GM03348 (cell line): ENCODE measurements around the gene LYG2.
"Not testable (repeated sequence)": the region's sequence is repeated elsewhere in the genome, so short reads cannot be mapped to it uniquely, and the experiment has no call there.

ENCODE experiments used
- DNase-seq: peaks from one replicate; pipeline ENCODE4 v3.0.0; 2012; ENCODE audit warnings: low spot score

Gene LYG2, protein sequence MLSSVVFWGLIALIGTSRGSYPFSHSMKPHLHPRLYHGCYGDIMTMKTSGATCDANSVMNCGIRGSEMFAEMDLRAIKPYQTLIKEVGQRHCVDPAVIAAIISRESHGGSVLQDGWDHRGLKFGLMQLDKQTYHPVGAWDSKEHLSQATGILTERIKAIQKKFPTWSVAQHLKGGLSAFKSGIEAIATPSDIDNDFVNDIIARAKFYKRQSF

DNA sequence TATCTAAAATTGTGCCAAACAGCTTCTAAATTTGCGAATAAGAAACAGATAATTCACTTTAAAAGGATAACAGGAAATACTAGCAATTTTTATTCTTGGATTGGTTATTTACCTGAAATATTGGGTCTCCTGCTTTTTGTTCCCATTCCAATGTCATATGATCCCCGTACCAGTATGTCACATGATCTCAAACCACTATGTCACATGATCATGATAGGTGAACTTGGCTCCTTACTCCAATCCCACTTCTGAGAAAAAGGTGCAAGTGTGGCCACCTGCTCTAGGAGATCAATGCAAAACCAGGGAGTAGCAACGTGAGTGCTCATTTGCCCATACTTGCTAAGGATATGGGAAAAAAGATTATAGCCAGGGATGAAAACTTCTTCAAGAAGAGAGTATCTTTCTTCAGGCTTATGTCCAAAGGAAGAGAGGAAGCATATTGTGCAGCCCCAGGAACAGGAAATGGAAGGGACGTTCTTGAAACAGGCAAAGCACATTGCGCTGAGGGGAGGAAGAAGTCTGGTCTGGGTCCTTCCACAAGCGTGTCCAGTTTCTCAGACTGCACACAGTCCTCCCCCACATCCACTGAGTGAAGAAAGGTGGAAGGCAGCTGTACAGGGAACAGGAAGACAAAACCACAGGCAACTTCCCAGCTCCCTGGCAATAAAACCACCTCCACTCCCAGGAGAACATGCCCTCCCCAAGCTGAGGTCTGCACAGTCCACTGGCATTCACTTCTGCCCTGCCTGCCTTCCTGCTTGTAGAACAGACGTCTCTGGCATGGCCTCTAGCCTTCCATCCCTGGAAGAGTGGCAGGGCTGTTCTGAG is at the start of gene LYG2:
Gene LYG2 (minus strand): TSS at position 176 of the 828 bp plus-strand sequence. CDS start 1,406 bp downstream, outside the sequence.
- DNase-seq: no peak

DNA sequence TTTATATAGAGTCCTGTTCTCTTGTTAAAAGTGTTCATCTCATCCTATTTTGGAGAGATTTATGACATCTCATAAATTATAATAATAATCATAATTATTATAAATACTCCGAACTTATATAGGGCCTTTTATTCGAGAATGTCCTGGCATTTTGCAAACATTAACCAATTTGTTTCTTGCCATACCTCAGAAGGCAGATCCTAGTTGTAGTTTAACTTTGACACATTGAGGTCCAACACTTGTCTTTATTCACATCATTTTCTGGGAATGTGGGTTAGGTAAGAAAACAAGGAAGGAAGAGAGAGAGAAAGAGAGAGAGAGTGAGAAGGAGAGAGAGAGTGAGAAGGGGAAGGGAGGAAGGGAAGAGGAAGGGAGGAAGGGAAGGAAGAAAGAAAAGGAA is 45.6 kb upstream of the LYG2 start, which contains the start of gene LYG1:
Gene LYG1 (minus strand): TSS at position 101 of the 400 bp plus-strand sequence. CDS start 5,527 bp downstream, outside the sequence.
- DNase-seq: not testable (repeated sequence)

DNA sequence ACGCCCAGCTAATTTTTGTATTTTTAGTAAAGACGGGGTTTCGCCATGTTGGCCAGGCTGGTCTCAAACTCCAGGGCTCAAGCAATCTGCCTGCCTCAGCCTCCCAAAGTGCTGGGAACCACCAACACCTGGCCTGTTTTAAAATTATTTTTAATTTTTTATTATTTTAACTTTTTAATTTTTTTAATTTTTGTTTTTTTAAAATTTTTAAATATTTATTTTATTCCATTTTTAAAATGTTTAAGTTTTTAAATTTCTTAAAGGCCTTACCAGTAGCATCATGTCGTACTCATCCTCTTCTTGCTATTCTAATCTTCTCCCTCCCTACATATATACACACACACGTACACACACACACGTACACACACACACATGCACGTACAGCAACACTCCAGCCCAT is 44.1 kb upstream of the LYG2 start:
- no peak for DNase-seq

DNA sequence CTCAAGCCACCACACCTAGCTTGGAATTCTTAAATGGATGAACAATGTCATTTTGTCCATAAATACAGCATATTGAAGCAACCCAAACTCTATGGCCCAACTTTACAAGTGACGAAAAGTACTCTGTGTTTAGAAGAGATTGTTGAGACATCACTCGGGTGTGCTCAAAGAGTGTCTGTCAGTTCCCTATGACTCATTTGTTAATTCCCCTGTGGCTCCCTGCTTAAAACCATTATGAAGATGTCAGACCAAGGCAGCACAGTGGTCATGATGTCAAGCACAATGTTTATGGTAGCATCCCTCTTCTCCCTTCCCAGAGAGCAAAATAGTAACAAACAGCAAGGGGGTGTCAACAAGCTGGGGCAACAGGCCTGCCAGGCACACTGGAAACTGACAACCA is 42.5 kb upstream of the LYG2 start:
- DNase-seq: no peak

DNA sequence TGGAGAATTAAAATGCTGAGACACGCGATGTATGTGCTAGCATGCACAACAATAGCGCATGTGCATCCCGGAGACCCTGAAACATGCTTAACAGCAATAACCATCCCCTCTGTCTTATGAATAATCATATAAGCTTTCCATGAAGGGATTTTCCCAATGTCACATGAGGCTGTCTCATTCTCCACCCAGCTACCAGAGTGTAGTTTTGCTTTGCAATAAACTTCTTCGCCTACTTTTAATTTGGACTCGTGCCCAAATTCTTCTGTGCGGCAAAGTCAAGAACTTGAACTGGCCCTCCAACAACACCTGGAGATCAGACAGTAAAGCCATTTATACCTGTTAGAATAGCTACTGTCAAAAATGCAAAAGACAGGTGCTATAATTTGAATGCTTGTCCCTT is 30.1 kb upstream of the LYG2 start:
- DNase-seq: no peak

DNA sequence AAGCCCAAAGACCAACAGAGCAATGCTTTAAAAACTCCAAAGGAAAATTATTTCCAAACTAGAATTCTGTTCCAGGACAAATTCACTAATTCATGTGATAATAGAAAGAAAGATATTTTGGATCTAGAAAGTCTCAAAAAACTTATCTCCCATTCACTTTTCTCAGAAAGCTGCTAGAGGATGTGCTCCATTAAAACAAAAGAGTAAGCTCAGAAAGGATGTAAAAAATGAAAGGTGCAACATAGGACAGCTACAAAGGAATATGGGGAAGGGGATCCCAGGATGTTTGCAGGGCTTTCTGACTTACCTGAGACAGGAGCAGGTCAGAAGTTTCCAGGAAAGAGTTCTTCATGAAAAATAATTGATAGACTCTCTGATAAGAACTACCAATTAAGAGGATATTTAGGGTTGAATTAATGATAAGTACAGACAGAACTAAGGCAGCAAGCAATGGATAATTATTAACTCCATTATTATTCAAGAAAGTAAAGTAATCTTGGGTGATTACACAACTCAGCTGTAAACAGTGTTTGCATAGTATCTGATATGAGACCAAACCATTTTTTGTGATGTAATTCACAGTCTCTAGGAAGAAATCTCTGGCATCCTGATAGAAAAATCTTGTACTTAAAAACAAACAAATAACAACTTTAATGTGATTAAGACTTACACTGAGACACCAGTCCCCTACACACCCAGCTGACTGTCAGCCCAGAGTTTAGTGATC is 24.7 kb upstream of the LYG2 start:
- no peak for DNase-seq

DNA sequence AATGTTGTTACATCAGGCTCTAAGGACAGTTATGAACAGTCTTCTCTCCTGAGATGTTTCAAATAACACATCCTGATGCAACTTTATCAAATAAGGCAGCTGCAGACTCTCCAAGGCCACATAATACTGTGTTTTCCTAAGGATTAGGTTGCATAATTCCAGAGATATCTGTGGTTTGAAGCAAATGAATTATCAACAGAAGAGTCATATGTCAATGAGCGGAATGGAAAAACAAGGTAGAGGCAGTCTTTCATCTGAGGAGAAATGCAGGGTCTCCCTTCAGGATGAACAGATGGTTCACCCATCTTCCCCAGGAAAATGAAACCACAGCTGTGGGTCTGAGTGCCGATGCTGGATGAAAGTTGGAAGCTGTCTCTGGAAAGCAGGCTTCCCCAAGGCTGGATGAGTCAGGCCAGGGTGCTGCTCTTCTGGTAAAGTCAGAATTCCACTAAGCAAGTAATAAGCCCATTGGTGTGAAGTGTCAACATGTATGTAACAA is 23.4 kb upstream of the LYG2 start:
- peak; percentile 85 for DNase-seq

DNA sequence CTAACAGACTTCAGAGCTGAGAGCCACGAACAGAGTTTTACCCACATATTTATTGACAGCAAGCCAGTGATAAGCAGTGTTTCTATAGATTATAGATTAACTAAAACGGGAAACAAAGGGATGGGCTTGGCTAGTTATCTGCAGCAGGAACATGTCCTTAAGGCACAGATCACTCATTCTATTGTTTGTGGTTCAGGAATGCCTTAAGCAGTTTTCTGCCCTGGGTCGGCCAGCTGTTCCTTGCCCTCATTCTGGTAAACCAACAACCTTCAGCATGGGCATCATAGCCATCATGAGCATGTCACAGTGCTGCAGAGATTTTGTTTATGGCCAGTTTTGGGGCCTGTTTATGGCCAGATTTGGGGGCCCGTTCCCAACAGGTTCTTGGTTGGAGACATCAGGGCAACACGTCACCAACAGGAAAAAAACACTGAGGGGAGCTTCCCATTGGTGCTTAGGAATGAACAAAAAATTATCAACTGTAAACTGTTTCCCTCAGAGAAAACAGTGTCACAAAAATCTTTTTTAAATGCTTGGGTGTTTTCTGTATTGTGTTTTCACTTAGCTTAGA is 22.8 kb upstream of the LYG2 start:
- DNase-seq: not testable (repeated sequence)

DNA sequence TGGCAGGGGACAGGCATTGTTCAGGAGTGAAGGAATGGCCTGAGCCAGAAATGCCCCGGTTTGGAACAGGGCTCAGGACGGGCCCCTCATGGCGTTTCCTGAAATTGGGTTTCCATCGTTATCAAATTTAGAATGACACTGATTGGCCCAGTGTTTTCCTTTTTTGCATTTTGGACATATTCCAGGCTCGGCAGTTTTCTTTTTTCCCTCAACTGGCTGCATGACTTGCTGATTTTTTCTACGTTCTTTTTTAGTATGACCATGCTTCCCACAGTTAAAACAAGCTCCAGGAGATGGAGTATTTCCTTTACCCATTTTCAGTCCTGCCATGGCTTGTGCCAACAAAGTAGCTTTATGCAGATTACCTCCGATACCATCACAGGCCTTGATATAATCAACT is 20.4 kb upstream of the LYG2 start:
- no peak for DNase-seq

DNA sequence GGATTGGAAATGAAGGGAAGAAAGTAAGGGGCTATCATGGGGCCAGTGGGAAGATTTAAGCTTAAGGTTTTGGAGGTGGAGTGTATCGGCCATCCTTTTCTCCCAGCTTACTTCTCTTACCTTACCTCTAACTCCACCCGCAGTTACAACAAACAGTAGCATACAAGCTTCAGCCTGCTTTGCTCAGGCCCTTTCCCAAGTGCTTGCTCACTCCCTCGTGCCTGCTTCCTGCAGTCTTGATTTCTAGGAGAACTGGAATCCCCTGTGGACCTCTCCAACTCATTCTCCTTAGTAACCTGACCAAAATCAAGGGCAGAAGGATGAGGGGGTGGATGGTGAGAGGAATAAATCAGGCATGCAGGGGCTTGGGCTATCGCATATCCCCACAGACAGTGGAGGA is 5.8 kb upstream of the LYG2 start:
- no peak for DNase-seq

DNA sequence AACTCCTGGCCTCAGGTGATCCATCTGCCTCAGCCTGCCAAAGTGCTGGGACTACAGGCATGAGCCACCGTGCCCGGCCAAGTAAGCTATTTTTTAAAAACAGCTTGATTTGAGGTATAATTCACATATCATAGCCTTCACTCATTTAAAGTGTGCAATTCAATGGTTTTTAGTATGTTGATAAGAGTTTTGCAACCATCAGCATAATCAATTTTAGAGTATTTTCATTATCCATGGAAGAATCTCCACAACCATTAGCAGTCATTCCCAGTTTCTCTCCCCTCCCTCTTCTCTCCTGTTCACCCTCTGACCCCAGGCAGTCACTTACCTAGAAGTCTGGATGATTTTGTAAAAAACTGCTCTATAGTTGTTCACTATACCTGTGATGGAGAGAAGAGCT is 4.7 kb upstream of the LYG2 start:
- no peak for DNase-seq

DNA sequence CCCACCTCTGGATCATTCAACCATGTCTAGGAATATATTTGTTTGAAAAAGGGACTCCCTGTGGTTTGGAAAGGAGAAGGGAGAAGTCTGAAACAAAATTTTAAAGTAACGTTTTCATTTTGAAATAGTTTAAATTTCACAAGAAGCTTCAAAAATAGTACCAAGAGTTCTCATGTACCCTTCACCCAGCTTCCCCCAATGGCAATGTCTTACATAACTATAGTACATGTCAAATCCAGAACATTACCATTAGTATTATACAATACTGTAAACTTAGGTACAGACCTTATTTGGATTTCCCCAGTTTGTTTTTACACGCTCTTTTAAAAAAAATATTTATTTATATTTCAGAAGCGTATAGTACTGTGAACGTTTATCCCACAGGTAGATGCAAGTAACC is 4.0 kb upstream of the LYG2 start:
- DNase-seq: no peak

DNA sequence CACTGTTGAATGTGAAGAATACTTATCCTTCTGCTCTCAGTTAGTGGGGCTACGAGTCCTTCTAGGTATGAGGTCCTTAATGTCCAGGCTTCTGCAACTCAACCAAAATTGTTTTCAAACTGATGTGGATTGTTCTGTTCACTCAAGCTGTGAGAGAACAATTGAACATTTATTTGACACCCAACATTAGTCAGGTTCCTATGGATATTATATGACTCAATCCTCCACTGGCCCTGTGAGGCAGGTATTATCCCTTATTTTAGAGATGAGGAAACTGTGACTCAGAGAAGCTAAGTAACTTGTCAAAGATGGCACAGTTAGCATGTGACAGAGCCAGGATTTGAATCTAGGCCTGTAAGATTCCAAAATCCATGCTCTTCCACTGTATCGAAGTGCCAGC is 1.2 kb upstream of the LYG2 start:
- no peak for DNase-seq

DNA sequence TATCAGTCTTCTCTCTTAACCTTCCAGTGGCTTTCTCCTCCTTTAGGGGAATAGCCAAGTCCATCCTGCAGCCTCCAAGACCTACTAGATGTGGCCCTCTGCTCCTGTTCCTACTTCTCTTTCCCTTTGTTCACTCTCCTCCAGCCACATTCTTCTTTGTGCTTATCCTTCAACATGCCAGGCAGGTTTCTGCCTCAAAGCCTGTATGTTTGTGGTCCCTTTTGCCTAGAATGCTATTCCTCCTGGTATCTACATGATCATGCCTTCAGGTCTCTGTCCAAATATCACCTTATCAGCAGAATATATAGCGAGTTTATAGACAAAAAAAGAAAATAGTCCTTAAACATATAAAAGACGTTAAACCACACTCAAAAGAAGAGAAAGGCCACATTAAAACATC is 5.5 kb downstream of the LYG2 start:
- no peak for DNase-seq

DNA sequence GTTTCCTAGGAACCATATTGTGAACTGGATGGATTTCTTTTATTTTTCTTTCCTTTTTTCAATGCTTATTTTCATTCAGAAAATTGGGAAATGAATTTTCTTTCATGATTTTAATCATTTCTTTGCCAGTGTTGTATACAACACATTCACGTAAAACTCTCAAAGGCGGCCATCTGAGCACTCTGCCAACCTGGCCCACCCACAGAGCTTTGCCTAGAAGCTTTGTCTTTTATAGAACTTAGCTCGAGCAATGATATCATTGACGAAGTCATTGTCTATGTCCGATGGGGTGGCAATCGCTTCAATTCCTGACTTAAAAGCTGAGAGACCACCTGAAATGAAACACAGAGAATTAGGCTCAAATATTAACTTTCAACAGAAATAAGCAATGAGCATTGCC is 13.3 kb downstream of the LYG2 start:
- no peak for DNase-seq

DNA sequence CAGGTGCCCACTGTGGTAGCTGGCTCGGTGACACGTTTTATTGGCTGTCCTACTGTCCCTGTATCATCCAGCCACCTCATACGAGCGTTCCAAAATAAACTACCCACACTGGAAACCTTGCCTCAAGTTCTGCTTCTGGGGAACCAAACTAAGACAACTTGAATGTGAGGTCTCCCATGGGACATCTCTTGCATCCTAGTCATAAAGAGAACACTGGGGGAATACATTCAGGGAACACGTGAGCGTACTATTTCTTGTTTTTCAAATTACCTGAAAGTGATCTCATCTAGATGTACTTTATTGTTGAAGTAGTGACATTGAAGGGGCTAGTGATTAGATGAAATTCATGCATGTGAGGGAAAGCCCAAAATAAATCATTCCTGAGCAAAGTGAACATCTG is 15.0 kb downstream of the LYG2 start:
- DNase-seq: no peak

DNA sequence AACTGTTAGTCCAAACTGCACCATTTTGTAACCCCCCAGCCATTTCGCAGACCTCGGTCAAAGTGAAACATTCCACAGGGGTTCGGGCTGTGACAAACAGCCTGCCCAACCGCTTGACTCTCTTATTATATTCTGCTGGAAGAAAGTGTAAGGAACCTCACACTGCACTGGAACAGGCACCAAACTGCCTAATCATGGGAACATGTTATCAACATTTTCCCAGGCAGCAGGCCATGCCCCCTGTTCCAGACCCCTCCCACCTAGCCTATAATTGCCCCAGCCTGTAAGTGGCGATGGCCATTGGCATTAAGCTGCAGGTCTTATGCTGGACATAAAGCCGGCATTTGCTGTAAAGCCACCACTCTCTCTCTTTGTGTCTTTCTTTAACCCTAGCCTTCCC is 16.9 kb downstream of the LYG2 start:
- DNase-seq: no peak

DNA sequence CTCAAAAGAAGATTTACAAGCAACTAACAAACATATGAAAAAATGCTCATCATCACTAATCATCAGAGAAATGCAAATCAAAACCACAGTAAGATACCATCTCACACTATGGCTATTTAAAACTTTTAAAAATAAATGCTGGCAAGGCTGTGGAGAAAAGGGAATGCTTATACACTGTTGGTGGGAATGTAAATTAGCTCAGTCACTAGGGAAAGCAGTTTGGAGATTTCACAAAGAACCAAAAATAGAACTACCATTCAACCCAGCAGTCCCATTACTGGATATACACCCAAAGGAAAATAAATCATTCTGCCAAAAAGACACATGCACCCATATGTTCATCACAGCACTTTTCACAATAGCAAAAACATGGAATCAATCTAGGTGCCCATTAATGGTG is 22.3 kb downstream of the LYG2 start:
- not testable (repeated sequence) for DNase-seq

DNA sequence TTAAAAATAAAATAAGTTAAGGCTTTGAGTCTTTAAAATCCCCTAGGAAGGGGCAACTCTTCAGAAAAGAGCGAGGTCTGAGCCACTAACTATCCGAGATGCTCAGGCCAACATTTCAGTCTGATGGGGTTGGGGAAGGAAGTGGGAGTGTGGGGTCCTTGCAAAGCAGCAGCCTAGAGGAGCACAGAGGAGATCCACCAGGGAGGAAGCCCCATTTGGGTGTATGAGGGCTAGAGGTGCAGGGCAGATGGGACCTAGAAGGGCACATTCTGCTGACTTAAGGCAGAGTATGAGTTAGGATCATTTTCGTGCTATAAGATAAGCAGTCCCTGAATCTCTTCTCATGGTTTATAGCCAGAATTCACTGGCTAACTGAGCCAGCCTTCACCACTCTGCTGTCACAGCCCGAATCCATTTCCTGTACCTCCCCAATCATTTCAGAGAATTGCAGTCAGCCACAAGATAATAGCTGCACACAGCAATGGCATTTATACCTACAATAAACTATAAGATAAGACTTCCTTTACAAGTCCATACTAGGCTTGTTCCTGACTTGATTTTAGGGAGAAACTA is 37.5 kb downstream of the LYG2 start:
- no peak for DNase-seq

DNA sequence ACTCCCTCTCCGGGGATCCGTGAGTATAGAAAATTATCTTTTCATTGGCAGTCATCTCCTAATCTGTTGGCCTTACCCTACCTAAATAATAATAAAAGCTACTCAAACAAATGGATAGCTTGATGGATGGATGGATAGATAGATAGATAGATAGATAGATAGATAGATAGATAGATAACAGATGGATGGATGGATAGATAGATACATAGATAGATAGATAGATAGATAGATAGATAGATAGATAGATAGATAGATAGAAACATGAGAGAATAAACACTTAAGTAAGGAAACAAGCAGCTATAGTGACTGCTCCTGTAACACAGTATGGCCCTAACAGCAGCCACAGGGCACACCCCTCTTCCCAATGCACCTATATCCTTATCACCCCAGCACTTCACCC is 39.4 kb downstream of the LYG2 start:
- DNase-seq: no peak

DNA sequence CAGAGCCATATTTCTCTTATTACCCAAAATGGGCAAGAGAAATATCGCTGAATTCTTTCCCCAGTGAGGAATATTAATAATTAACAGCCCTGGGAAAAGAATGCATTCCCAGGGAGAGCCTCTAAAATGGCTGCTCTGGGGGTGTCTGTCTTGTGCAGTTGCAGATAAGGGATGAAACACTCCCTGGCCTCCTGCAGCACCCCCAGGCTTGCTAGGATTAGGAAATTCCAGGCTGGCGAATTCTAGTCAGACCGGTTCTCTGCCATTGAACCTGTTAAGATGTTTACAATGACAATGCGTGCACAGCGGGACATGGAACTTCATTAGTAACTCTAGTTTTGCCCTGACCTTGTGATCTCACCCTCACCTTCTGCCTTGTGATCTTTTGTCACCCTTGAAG is 50.0 kb downstream of the LYG2 start:
- DNase-seq: no peak
